GM15510 (cell line): Measurements from ENCODE around the gene OBSCN.

ENCODE experiments used
- POLR2A ChIP-seq: IDR thresholded peaks from 3 replicates; pipeline ENCODE4 v1.6.1; 2011; ENCODE audit warnings: borderline replicate concordance; ENCODE audit not compliant: insufficient read length; ENCODE audit errors: extremely low read depth

The OBSCN gene

GRCh38 chr1:228416217-228416933 is 208.5 kb downstream of the OBSCN start, which contains the start of gene TRIM17:
TSS of gene TRIM17 (minus strand) at chr1:228416861. CDS start at chr1:228415072, 1,789 bp downstream.
- TF ChIP-seq POLR2A: no peak

GRCh38 chr1:228417061-228417460 is 209.2 kb downstream of the OBSCN start:
- TF ChIP-seq POLR2A: no peak

- no peak for TF ChIP-seq POLR2A
Observed at GRCh38 chr1:228417483-228418203, 209.8 kb downstream of the OBSCN start.

GRCh38 chr1:228420968-228421826 is 213.4 kb downstream of the OBSCN start:
- no peak for TF ChIP-seq POLR2A

- TF ChIP-seq POLR2A: no peak
Observed at GRCh38 chr1:228423404-228424053, 215.7 kb downstream of the OBSCN start.

GRCh38 chr1:228424685-228425660 is 217.1 kb downstream of the OBSCN start:
- no peak for TF ChIP-seq POLR2A

- no peak for TF ChIP-seq POLR2A
Observed at GRCh38 chr1:228426518-228427175, 218.8 kb downstream of the OBSCN start.

- no peak for TF ChIP-seq POLR2A
Observed at GRCh38 chr1:228428412-228428811, 220.6 kb downstream of the OBSCN start.
